SIG-M5 treated with dmso at 0.1 percent for 504 hours (cell line): ENCODE data around the gene C4orf36.
"Not testable (repeated sequence)": the region's sequence is repeated elsewhere in the genome, so short reads cannot be mapped to it uniquely, and the experiment has no call there.

Experiments used
- DNase-seq: peaks from one replicate; lab custom pipeline; 2025; ENCODE audit not compliant: unreplicated experiment; lab: John Stamatoyannopoulos, UW

C4orf36 gene

GRCh38 chr4:86917212-86918039, 25.2 kb upstream of the C4orf36 start:
- no peak for DNase-seq

GRCh38 chr4:86916392-86916791, 24.2 kb upstream of the C4orf36 start:
- DNase-seq, result no peak

- no peak for DNase-seq
These were observed 18.8 kb upstream of the C4orf36 start for GRCh38 chr4:86910820-86911684.

GRCh38 chr4:86910369-86910768, 18.1 kb upstream of the C4orf36 start:
- no peak for DNase-seq

- DNase-seq, result peak; percentile 66
These were observed 17.5 kb upstream of the C4orf36 start for GRCh38 chr4:86909546-86910295.

- peak; percentile 94 for DNase-seq
These were observed 16.0 kb upstream of the C4orf36 start for GRCh38 chr4:86908251-86908657.

- DNase-seq, result no peak
These were observed 9.6 kb upstream of the C4orf36 start for GRCh38 chr4:86901864-86902263.

- no peak for DNase-seq
These were observed 6.3 kb upstream of the C4orf36 start for GRCh38 chr4:86898562-86898961.

GRCh38 chr4:86896596-86896995, 4.4 kb upstream of the C4orf36 start:
- DNase-seq, result no peak

GRCh38 chr4:86895692-86896488, 3.7 kb upstream of the C4orf36 start:
- DNase-seq, result peak; percentile 77

- no peak for DNase-seq
These were observed 2.2 kb upstream of the C4orf36 start for GRCh38 chr4:86894455-86894854.

- DNase-seq, result no peak
These were observed 914 bp upstream of the C4orf36 start for GRCh38 chr4:86893136-86893535.

- DNase-seq, result no peak
These were observed 376 bp upstream of the C4orf36 start for GRCh38 chr4:86892636-86892960.

GRCh38 chr4:86890790-86891189, 1.4 kb downstream of the C4orf36 start:
- DNase-seq, result no peak

- no peak for DNase-seq
These were observed 12.6 kb downstream of the C4orf36 start for GRCh38 chr4:86879641-86880040.

- DNase-seq, result no peak
These were observed 13.6 kb downstream of the C4orf36 start for GRCh38 chr4:86878640-86879039.

- no peak for DNase-seq
These were observed 15.1 kb downstream of the C4orf36 start for GRCh38 chr4:86876894-86877685.

- not testable (repeated sequence) for DNase-seq
These were observed 16.8 kb downstream of the C4orf36 start for GRCh38 chr4:86875436-86875835.

- no peak for DNase-seq
These were observed 20.1 kb downstream of the C4orf36 start for GRCh38 chr4:86872135-86872534.
